HTR-8/SVneo (cell line): ENCODE results near the gene BST1.
"Not testable (repeated sequence)": the region's sequence is repeated elsewhere in the genome, so short reads cannot be mapped to it uniquely, and the experiment has no call there.

Experiments
- DNase-seq: peaks from one replicate; pipeline ENCODE4 v3.0.0; 2011; ENCODE audit warnings: low spot score, mixed read lengths; ENCODE audit not compliant: insufficient read length
- FAIRE-seq: peaks from 2 replicates; lab custom pipeline; 2011; peaks lifted over from hg19 to GRCh38; lab: Jason Lieb, UNC

The BST1 gene

DNA sequence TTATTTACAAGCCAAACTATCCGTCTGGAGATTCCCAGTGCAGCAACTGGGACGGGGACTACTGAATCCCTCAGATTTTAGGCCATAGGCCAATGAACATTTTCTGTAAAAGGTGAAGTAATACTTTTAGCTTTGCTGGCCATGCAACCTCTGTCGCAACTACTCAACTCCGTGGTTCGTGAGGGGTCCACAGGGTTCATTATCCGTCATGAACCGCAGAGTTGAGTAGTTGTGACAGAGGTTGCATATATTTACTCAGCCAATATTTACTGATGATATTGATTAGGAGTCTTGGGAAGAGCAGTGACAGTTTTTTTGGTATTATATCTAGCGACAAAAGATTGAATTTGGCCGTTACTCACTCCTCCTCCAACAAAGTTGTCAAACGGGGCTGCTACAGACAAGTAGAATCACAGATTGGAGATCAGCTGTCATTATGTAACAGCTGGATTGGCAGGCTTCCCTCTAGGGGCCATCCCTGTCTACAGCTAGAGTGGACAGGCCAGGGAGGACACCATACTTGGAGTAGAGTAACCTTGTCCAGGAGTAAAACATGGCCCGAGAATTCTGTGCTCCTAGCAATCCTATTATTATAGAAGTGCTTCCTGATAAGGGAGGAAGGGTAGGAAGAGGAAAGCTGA, 38.0 kb downstream of the BST1 start:
- FAIRE-seq (no peak), DNase-seq (no peak)

DNA sequence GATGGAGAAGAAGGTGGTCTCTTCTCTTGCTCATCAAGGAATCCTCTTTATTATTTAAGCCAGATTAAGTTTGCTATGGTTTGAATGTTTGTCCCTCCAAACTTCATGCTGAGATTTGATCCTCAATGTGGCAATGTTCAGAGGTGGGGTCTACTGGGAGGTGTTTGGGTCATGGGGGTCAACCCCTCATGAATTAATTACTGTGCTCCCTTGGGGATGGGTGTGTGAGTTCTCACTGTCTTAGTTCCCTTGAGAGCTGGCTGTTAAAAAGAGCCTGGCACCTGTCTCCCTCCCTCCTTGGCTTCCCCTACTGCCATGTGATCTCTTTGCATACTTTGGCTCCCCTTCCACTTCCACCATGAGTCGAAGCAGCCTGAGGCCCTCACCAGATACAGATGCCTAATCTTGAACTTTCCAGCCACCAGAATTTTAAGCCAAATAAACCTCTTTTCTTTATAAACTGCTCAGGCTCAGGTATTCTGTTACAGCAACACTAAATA, 39.3 kb downstream of the BST1 start:
- FAIRE-seq = no peak

DNA sequence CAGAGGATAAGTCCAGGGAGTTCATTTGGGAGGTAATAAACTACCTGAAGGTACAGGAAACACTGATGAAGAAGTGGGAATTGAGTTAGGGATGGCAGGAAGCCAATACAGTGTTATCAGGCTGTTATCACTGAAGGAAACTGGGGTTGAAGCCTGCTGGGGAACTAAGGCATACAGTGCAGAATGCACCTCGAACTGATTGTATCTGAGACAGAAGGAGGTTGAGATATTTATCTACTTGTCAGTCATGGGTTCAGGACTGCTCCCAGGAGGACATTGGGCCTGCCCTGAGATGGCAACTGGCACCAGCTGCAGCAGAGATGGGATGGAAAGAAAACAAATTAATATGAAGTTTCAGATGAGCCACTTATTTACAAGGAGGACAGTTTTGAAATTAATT, 39.8 kb downstream of the BST1 start:
- DNase-seq (no peak), FAIRE-seq (no peak)

More for the DNA sequence above, 39.3 kb downstream of the BST1 start:
- DNase-seq = no peak

DNA sequence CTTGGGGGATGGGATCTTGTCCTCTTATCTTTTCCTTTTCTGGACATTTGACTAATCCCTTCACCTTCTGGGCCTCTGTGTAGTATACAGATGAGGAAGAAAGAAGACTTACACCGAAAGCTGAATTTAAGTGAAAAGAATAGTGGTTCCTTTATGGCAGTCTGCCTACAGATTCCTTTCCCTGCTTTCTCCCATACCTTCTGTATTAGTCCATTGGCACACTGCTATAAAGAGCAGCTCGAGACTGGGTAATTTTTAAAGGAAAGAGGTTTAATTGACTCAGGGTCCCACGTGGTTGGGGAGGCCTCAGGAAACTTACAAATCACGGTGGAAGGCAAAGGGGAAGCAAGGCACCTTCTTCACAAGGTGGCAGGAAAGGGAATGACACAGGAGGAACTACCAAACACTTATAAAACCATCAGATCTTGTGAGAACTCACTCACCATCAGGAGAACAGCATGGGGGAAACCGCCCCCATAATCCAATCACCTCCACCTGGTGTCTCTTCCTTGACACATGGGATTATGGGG, 41.2 kb downstream of the BST1 start:
- FAIRE-seq (no peak), DNase-seq (no peak)

DNA sequence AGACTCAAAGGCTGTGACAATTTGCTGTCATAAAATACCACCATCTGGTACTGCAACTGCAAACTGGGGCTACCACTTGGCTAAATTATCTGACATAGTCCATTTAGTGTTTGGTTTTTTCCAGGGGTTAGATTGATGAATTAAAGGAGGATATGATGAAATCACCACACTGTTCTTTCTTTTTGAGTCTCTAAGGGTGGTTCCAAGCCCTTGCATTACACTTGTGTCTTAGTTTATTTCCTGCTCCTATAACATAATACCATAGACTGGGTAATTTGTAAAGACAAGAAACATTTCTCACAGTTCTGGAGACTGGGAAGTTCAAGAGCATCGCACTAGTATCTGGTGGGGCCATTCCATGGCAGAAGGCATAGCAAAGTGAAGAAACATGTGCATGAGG, 43.2 kb downstream of the BST1 start:
- FAIRE-seq = no peak
- no peak for DNase-seq

DNA sequence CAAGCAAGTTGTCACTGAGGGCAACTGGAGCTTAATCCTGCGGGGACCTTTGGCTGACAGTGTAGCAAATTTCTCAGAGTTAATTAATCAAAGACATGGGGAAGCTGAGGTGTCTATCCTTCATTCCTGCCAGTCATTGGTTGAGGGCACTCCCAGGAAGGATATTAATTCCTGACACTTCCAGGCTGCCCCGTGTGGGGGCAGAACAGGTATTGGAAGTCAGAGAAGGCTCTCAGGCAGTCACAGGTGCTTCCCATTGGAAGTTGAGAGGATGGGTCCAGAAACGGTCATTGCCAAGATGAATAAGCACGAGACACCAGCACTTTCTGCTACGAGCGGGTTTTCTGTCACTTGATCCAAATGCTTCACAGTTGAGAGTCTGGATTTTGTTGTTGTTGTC, 46.1 kb downstream of the BST1 start:
- no peak for FAIRE-seq

DNA sequence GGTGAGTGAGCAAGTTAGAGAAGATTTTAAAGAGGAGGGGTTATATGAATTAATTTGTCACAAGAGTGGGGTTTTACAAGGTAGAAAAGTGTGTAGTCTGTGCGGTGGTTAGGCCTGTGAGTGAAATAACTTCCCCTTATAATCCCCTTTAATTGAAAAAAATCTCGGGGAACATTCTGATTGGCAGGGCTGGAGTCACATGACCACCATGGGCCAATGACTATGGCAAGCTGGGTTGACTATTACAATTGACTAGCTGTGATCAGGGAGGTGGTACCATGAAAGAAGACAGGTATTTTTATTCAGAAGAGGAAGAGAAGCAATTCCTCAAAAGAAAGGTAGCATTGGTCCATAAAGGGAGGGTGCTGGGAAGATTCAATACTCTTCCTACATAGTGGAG, 48.3 kb downstream of the BST1 start:
- DNase-seq (no peak), FAIRE-seq (no peak)

More for the DNA sequence above, 46.1 kb downstream of the BST1 start:
- no peak for DNase-seq

DNA sequence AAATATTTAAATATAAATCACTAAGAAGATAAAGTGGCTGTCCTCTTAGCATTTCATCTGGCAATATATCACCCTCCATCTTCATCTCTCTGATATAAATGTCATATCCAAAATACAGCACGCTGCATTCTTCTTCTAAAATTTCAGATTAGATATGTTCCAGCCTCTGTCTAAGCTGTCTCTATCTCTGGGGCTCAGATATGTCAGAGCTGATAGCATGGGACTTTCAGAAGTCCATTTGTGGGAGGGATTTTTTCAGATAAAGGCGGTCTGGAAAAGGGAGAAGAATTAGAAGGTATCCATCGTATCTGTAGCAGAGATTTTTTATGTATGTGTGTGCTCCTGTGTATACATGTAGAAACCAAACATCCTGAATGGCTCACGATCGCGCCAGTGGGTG, 50.2 kb downstream of the BST1 start:
- no peak for DNase-seq

DNA sequence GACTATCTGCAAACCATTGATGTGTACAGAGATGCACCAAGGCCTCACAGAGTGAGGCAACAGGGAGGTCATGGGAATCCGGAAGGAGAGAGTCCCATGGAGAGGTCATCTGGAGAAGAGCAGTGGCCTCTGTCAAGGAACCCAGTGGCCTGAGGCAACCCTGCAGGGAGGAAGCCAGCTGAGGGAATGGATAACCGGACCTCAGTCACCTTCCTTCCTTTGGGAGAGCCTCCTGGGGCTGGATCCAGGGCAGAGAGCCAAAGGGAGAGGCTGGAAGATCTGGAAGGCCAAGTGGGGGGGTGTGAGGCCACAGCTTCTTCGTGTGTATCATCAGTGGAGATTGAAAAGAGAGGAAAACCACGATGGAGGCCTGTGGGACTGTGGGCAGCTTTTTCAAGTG, 50.9 kb downstream of the BST1 start:
- FAIRE-seq = peak; percentile 20

More for the DNA sequence above, 50.2 kb downstream of the BST1 start:
- FAIRE-seq = no peak

DNA sequence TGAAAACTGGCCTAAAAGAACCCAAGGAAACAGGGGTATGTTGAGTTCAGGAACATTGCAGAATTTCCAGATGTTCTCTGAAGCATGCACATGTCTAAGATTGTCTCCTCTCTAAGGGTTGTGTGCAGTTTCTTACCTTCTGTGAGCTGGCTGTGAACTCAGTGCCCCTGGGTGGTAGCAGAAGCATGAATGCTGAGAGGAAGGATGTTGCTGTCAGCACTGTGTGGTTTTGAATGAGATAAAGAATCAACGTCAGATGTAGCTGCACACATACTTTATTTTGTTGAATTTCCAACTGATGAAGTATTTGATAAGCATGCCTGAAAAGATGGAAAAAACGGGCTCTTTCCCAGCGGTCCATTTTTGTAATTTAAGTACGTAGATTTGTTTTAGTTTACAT, 51.5 kb downstream of the BST1 start:
- DNase-seq (no peak), FAIRE-seq (no peak)

More for the DNA sequence above, 50.9 kb downstream of the BST1 start:
- DNase-seq = no peak

DNA sequence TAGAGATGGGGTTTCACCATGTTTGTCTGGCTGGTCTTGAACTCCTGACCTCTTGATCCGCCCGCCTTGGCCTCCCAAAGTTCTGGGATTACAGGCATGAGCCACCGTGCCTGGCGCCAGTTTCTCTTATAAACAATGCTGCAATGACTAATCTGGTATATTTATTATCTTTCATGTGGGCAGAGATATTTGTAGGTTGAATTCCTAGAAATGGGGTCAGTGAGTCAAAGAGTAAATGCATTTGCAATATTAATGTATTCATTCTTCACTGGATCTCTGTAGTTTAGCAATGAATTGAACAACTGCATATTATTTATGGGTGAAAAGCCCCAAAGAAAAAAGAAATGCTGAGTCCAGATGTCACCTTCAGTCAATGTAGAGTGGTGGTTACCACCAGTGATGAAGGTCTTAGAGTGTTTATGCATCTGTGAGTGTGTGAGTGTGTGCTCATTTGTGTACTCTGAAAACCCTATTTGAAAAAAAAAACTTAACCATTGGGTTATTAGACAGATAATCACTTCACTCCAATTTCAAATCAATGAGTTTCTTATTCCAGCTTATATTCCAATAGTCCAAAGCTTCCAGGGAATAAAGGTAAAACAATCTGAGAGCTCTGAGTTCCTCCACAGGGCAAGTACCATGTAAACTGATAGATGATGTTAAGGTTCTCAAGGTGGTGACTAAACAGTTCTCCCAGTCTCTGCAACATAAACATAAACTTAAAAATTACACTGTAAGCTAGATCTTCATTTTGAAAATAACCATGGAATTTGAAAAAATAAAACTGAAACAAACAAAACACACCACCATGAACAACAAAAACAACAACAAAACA, 52.7 kb downstream of the BST1 start:
- FAIRE-seq = no peak
- DNase-seq = peak; percentile 20

DNA sequence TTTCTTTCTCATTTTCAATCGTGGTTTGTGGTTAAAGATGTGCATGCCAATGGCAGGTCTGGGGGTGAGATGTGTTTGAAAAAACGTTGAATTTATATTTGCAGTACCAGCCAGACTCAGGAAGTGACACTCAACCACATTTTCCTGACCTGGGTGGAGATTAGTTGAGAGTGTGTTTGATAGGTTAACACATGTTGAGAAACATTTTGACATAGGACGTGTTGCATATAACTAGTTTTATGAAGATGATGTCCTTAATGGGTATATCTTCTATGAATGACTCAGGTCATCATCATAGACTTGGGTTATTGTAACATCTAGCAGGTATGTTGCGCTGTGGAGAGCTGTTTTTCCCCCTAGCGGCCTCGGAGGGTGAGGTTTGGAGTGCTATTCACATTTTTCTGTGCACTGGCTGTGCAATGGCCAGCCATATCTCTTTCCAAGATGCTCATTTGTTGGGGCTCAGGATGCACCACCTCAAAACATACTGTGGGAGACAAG, 53.5 kb downstream of the BST1 start:
- peak; percentile 32 for DNase-seq

DNA sequence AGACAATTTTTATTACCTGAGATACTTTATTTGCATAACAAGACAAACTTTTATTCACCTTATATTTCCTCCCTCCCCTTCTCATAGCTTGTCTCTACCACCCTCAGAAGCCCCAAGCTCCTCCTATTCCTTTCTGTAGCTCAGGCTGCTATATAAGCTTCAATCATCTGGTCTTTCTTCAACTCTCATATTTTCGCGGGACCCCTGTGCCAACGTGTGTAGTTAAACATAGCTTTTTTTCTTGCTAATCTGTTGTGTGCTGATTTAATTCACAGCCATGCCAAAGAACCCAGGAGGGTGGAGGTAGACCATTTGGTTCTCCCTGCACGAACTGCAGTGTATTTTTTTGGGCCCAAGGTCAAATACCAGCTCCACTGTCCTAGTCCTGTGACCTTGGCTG, 54.2 kb downstream of the BST1 start:
- DNase-seq (no peak), FAIRE-seq (no peak)

More for the DNA sequence above, 53.5 kb downstream of the BST1 start:
- peak; percentile 87 for FAIRE-seq

DNA sequence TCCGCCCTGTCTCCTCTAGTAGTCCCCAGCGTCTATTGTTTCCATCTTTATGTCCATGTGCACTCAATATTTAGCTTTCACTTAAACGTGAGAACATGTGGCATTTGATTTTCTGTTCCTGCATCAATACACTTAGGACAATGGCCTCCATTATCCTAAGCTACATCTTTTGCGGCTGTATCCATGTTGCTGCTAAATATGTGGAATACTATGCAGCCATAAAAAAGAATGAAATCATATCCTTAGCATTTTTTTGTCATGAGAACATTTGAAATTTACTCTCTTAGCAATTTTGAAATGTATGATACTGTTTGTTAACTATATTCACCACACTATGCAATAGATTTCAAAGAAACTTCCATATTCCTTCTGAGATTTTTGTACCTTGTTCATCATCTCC, 55.4 kb downstream of the BST1 start:
- FAIRE-seq (no peak), DNase-seq (no peak)

DNA sequence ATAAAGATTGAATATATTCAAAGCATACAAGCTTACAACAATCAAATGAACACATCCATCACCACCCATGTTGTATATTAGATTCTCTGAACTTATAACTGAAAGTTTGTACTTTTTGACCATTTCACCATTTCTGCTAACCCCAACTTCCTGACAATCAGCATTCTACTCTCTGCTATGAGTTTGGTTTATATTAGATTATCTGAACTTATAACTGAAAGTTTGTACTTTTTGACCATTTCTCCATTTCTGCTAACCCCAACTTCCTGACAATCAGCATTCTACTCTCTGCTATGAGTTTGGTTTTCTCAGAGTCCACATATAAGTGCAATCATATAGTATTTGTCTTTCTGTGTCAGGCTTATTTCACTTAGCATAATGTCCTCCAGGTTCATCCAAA, 59.6 kb downstream of the BST1 start:
- not testable (repeated sequence) for DNase-seq, FAIRE-seq

DNA sequence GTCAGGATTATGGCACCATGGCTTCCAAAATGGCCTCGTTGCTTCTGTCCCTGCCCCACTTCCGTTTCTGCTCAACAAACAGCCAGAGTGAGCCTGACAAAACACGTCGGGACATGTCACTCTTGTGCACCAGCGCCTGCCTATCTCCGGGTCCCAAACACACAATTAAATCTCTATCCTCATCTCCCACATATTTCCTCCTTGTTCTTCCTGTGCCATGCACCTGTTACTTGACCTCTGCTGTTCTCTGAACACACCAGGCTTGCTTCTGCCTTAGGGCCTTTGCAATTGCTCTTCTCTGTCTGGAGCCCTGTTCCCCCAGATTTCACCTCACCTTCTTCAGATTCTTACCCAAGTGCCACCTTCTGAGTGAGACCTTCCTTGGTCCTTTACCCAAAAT, 62.5 kb downstream of the BST1 start:
- no peak for DNase-seq
- no peak for FAIRE-seq

DNA sequence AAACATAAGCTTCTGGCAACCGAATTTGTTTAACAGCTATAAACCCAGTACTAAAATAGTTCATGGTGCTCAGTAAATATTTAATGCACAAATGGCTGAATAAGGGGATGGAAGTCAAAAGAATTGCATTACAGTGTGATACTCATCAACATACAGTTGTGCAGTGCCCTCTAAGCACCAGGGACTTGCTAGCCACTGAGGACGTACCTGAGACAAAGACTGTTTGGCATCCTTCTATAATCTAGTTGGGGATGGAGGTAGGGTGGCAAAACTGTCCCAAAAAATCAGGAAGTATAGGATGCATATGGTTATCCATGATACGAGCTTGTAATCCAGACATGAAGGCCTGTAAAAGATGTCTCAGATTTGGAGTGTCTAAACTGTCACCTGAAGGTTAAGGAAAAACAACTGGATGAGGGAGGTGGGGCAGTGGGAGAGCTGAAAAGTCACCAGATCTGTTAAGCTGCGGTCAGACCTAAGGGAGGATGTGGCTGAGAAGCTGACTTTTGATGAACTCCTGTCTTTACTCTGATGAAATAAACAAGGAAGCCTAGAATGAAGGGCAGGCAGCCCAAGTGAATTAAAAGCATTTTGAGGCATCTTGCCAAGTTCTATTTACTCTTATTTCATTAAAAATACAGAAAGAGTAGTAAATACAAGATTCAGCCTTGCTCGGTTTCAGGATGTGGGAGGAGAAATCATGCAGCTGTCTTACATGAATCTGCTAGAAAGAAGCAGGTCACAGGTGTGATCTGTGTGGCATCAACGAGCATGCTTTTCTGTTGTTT, 63.2 kb downstream of the BST1 start:
- DNase-seq = no peak
- no peak for FAIRE-seq

DNA sequence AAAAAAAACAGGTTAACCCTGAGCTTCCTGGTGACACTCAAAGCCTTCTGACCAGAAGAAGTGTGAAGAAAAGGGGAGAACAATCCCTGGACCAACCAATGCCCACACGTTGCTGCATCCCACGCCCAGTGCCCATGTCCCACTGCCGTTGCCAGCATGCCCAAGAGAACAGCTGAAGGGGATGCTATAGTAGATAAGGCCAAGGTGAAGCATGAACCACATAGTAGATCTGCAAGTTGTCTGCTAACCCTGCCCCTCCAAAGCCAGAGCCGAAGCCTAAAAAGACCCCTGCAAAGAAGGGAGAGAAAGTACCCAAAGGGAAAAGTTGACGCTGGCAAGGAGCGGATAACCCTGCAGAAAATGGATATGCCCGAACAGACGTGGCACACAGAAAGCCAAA, 64.0 kb downstream of the BST1 start:
- DNase-seq = no peak
- no peak for FAIRE-seq

DNA sequence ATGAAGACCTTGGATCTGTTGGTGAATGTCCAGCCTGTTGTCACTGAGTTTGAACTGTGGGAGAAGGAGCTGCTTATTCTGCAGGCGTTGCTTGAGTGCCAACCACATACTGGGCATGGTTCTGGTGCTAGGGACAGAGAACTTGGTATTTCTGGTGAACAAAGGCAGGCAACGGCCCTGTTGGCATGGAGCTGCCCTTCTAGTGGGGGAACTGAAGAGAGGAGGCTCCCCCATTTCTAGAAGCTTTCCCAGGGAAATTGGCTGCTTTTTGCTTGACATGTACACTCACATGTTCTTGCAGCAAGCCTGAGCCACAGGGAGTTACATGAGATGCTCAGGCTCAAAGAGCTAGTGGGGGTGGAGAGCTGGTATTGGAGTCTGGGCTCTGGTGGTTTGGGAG, 66.3 kb downstream of the BST1 start:
- DNase-seq (no peak), FAIRE-seq (no peak)
